GM12801 (cell line): ENCODE data around the gene CREB3L2.

ENCODE experiments used
- TF ChIP-seq, protein P1 (sequence below): IDR thresholded peaks from one replicate; pipeline ENCODE4 v1.5.1; 2011; ENCODE audit warnings: control low read depth; ENCODE audit not compliant: insufficient read length; ENCODE audit errors: extremely low read depth

The CREB3L2 gene

DNA sequence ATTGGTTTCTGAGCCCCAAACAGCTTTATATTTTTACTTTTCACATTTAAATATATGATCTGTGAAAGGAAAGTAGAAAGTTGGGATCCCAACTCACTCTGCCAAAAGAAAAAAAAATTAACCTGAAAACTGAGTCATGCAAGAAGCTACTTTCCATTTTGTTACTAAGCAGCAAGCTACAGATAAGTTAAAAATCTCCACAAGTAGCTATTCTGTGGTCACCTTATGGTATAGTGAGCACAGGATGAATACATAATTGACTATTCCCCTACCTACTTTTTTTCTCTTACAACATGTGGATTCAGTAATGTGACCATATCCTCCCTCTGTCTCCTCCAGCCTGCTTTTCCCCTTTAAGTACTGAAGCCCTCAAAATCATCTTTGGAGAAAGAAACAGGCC is 30.3 kb upstream of the CREB3L2 start:
- TF ChIP-seq, protein P1, sequence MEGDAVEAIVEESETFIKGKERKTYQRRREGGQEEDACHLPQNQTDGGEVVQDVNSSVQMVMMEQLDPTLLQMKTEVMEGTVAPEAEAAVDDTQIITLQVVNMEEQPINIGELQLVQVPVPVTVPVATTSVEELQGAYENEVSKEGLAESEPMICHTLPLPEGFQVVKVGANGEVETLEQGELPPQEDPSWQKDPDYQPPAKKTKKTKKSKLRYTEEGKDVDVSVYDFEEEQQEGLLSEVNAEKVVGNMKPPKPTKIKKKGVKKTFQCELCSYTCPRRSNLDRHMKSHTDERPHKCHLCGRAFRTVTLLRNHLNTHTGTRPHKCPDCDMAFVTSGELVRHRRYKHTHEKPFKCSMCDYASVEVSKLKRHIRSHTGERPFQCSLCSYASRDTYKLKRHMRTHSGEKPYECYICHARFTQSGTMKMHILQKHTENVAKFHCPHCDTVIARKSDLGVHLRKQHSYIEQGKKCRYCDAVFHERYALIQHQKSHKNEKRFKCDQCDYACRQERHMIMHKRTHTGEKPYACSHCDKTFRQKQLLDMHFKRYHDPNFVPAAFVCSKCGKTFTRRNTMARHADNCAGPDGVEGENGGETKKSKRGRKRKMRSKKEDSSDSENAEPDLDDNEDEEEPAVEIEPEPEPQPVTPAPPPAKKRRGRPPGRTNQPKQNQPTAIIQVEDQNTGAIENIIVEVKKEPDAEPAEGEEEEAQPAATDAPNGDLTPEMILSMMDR, result no peak

DNA sequence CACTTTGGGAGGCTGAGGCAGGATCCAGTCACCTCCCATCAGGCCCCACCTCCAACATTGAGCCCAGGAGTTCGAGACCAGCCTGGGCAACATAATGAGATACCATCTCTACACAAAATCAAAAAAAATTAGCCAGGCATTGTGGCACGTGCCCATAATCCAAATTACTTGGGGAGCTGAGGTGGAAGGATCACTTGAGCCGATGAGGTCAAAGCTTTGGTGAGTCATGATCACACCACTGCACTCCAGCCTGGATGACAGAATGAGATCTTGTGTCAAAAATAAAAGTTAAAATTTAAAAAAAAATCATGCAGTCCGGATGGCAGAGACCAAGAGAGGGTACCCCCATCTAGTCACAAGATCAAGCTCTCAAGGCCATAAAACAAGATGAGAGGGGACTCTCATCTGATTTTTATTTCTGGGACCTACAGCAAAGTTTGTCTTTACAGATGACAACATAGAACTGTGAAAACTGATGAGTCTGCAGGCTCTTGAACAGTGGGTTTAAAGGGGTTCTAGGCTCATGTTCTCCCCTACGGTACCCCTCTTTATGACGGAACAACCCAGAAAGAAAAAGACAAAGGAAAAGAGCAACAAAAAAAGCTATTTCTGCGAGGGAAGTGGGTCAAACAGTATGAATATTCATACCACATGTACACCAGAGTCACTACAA is 28.9 kb upstream of the CREB3L2 start:
- TF ChIP-seq, protein P1, result no peak

DNA sequence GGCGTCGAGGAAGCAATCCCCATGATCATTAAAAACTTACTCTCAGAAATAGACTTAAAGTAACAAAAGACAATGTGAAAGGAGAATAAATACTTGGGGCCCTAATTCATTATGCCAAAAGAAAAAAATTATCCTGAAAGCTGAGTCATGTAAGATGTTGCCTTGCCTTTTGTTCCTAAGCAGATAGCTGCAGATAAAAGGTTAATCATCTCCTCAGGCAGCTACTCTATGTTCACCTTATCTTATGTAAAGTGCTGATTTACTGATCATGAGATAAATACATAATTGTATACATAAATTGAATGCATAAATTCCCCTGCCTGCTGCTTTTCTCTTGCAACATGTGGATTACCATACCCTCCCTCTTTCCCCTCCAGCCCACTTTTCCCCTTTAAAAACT is 28.1 kb upstream of the CREB3L2 start:
- TF ChIP-seq, protein P1, result no peak

DNA sequence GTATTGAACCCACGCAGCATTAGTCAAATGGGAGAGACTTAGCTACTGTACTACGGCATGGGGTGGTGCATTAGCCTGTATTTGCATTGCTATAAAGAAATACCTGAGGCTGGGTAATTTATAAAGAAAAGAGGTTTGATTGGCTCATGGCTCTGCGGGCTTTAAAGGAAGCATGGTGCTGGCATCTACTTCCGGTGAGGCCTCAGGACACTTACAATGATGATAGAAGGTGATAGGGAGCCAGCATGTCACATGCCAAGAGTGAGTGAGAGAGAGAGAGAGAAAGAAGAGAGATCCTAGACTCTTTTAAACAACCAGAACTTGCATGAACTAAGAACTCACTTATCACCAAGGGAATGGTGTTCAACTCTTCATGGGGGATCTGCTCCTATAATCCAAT is 27.2 kb upstream of the CREB3L2 start:
- TF ChIP-seq, protein P1, result no peak

DNA sequence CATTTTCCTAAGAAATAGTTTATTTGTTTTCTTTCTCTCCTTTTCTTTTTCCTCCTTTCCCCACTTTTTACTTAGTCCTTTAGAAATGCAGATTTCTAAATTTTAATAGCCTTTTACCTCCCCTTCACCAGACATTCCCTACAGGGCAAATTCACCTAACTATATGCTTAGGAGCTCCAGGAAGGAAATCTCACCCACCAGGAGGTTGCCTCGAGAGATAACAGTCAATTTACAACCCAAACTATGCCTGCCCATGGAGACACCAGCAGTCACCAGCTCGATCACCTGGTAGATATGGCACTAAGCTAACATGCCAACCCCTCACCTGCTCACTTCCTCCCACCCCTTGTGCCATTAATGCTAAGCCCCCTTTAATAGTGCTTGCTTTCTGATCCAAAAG is 25.2 kb upstream of the CREB3L2 start:
- TF ChIP-seq, protein P1, result no peak

DNA sequence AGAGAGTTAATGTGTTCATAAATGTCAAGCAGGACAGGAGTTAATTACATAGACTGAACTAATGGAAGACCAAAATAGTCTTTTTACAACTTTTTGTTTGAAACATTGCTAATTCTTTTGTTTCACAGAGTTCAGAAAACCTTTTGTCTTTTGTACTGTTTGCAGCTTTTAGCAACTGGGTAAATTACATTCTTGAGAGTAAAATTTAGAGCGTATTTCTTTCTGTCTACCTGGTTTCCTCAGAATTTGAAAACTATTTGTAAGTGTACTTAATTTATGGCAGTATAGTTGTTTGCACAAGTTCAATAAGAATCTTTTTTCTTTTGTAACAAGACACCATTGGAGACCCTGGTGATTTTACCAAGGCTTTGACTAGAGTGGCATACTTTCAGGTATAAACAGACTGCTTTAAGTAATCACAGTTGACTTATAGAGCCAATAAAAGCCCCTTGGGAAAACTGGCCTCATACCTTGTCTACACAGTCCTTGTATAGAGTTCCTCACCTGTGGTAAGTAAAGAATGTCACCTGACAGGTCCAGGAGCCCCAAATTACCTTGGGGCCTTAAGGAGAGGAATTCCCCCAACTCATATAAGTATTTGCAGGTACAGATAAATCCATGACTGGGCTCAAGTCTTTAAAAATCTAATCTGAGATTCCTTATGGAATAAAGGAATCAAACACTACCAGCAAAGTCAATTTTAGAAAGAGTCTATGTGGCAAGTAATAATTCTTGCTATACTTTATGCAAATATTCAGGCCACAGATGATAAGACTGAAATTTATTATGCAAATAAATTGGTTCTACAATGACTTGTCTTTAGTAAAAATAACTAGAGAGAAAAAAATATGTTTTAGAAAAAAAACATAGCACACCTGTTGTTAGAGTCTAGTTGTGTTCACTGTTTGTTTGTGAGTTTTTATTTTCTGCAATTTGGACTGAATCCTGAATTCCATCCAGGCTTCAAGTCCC is 23.6 kb upstream of the CREB3L2 start:
- TF ChIP-seq, protein P1, result no peak

DNA sequence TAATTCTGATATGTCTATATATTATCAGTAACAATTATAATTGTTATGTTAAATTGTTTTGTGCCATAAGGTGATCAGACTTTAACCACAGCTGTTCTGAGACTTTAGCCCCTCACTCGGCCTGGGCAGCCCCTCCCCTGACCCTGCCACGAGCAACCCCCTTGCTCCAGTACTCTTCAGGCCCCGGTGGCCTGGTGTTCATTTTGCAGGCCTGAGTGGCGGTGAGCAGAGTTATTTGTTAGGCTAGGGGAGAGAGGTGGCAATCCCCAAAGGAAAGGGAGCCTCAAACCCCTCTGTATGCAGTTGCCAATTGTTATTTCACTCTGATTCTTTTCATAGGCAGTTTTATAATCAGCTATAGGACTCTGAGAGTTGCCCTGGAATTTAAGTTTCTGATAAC is 22.9 kb upstream of the CREB3L2 start:
- TF ChIP-seq, protein P1, result no peak
